K562 (cell line): Measurements from ENCODE around the gene BBC3. TPM values are rescaled to one million over a fixed set of nuclear protein-coding genes. Genes with fewer than 3 reads are reported as not detected.

Experiments used
- ATF7 ChIP-seq: fragments of 450-650 bp; IDR thresholded peaks from 2 replicates; pipeline ENCODE4 v1.7.1; 2014; ENCODE audit warnings: mild to moderate bottlenecking, moderate library complexity
- CAMTA2 ChIP-seq: fragments of 250-450 bp; sonication (Bioruptor Pico); conservative IDR thresholded peaks from 2 replicates; pipeline ENCODE4 v1.5.1; 2022
- CHD4 ChIP-seq: fragments of 200-600 bp; sonication (generic); IDR thresholded peaks from 3 replicates; pipeline ENCODE4 v1.6.1; 2012; ENCODE audit warnings: low read depth, mild to moderate bottlenecking, mixed read lengths, low read length, inconsistent platforms; ENCODE audit not compliant: insufficient read depth, insufficient replicate concordance, poor library complexity, severe bottlenecking
- DEAF1 ChIP-seq: fragments of 450-650 bp; formaldehyde crosslinking; IDR thresholded peaks from 2 replicates; pipeline ENCODE4 v1.4.0; 2020; ENCODE audit warnings: mild to moderate bottlenecking, moderate library complexity
- MAFG ChIP-seq: fragments of 450-650 bp; conservative IDR thresholded peaks from 2 replicates; pipeline ENCODE4 v1.6.1; 2016; ENCODE audit warnings: missing genetic modification characterization, missing compliant biosample characterization
- MECOM ChIP-seq: fragments of 250-450 bp; sonication (Bioruptor Pico); IDR thresholded peaks from 2 replicates; pipeline ENCODE4 v1.8.0; 2022; ENCODE audit warnings: inconsistent platforms
- MEF2A ChIP-seq: IDR thresholded peaks from 2 replicates; pipeline ENCODE4 v1.6.1; 2011; ENCODE audit warnings: low read depth, mild to moderate bottlenecking, low read length, moderate library complexity; ENCODE audit not compliant: control insufficient read depth
- MXD1 ChIP-seq: fragments of 250-450 bp; sonication (Bioruptor Pico); IDR thresholded peaks from 2 replicates; pipeline ENCODE4 v1.8.0; 2021; ENCODE audit warnings: borderline replicate concordance, mild to moderate bottlenecking, moderate library complexity; ENCODE audit not compliant: poor library complexity, severe bottlenecking
- NFE2 ChIP-seq: IDR thresholded peaks from 2 replicates; pipeline ENCODE4 v1.6.1; 2014; ENCODE audit warnings: antibody characterized with exemption, low read depth
- NR2F6 ChIP-seq: fragments of 450-650 bp; formaldehyde crosslinking; IDR thresholded peaks from 2 replicates; pipeline ENCODE4 v1.4.0; 2020; ENCODE audit warnings: mild to moderate bottlenecking
- POLR2H ChIP-seq: IDR thresholded peaks from 2 replicates; pipeline ENCODE4 v1.6.1; 2016; ENCODE audit warnings: missing genetic modification characterization, low read depth, mild to moderate bottlenecking, control low read depth, missing compliant biosample characterization, moderate library complexity
- RBBP5 ChIP-seq: fragments of 200-600 bp; sonication (generic); IDR thresholded peaks from 2 replicates; pipeline ENCODE4 v1.6.1; 2012; ENCODE audit warnings: borderline replicate concordance, mild to moderate bottlenecking, low read length, control low read depth, inconsistent platforms; ENCODE audit not compliant: insufficient read depth, poor library complexity, severe bottlenecking
- RBM14 ChIP-seq: fragments of 200-400 bp; formaldehyde crosslinking; IDR thresholded peaks from 2 replicates; pipeline ENCODE4 v1.6.1; 2018; ENCODE audit warnings: low read depth, mild to moderate bottlenecking, low read length, moderate library complexity, borderline replicate concordance; ENCODE audit not compliant: insufficient read depth
- SETDB1 ChIP-seq: IDR thresholded peaks from one replicate; pipeline ENCODE4 v1.6.1; 2012; ENCODE audit warnings: low read length, control low read depth, inconsistent platforms
- SREBF2 ChIP-seq: sonication (generic); formaldehyde crosslinking; IDR thresholded peaks from 2 replicates; pipeline ENCODE4 v1.4.0; 2020; ENCODE audit warnings: mild to moderate bottlenecking, missing genetic modification reagents
- TCF7 ChIP-seq: sonication (generic); IDR thresholded peaks from 2 replicates; pipeline ENCODE4 v1.6.1; 2016; ENCODE audit warnings: antibody characterized with exemption, borderline replicate concordance
- U2AF1 ChIP-seq: fragments of 200-400 bp; formaldehyde crosslinking; optimal IDR thresholded peaks from 2 replicates; pipeline ENCODE3; 2017; ENCODE audit warnings: mild to moderate bottlenecking, low read depth, low read length, moderate library complexity
- ZNF121 ChIP-seq: sonication (generic); formaldehyde crosslinking; conservative IDR thresholded peaks from 2 replicates; pipeline ENCODE4 v1.8.0; 2022; ENCODE audit warnings: missing genetic modification reagents
- ZNF146 ChIP-seq: IDR thresholded peaks from one replicate; pipeline ENCODE4 v1.6.1; 2018; ENCODE audit warnings: missing compliant biosample characterization; ENCODE audit not compliant: unreplicated experiment
- ZNF586 ChIP-seq: fragments of 450-650 bp; formaldehyde crosslinking; conservative IDR thresholded peaks from 2 replicates; pipeline ENCODE4 v1.4.0; 2020; ENCODE audit warnings: mild to moderate bottlenecking, moderate library complexity
- ZNF76 ChIP-seq: fragments of 250-450 bp; sonication (Bioruptor Pico); IDR thresholded peaks from 2 replicates; pipeline ENCODE4 v1.4.0; 2020; ENCODE audit warnings: mild to moderate bottlenecking, moderate library complexity, borderline replicate concordance
- ZSCAN32 ChIP-seq: fragments of 450-650 bp; formaldehyde crosslinking; IDR thresholded peaks from 2 replicates; pipeline ENCODE4 v1.4.0; 2020; ENCODE audit warnings: mild to moderate bottlenecking, moderate library complexity
- polyA plus RNA-seq, 8 experiments: library from polyadenylated mRNA; depleted of rRNA in 4 of 8; stranded (reverse) in 5 of 8; unstranded in 3 of 8; fragments of >200 nt; fragmentation: Nextera tagmentation in 2 of 8; fragmentation: Illumina TruSeq in 1 of 8; extraction: Ambion mirVana in 2 of 8; extraction: Trizol in 1 of 8; gene quantifications; 2 replicates each; pipeline versions ENCODE4 v1.2.1 to v1.2.3, GENCODE V29; 2011 to 2014; ENCODE audit warnings: inconsistent platforms in 1 of 8, missing spikeins in 1 of 8
- total RNA-seq, 7 experiments: library from RNA; depleted of rRNA in 6 of 7; stranded (reverse); fragments of >200 nt in 6 of 7; fragmentation: Illumina TruSeq in 2 of 7; extraction: Trizol in 2 of 7; gene quantifications; 2 replicates each; pipeline versions ENCODE4 v1.2.1 to v1.2.3, GENCODE V29; 2011 to 2021; ENCODE audit warnings: low replicate concordance in 1 of 7

The BBC3 gene
- total and polyA plus RNA-seq, 9 of the 15 experiments (the other 6 are each of a cell fraction or from before 2014, with no cell fraction given): 0.15 to 30.7 (median 4.8) TPM

GRCh38 chr19:47190167-47190727 lies 40.8 kb downstream of the BBC3 start (continued):
- TF ChIP-seq MXD1 (CRISPR knock-in tag) (no peak), NFE2 (peak; percentile 42; the same call in 1 of the 2 replicates), CAMTA2 (CRISPR knock-in tag) (no peak), NR2F6 (CRISPR knock-in tag) (no peak), SREBF2 (CRISPR knock-in tag) (no peak), TCF7 (no peak), U2AF1 (no peak), ZNF76 (CRISPR knock-in tag) (no peak), CHD4 (no peak), ZNF121 (no peak), POLR2H (tag) (no peak), DEAF1 (CRISPR knock-in tag) (no peak), ZSCAN32 (CRISPR knock-in tag) (no peak), MECOM (no peak), RBM14 (no peak), ZNF146 (CRISPR knock-in tag) (no peak), SETDB1 (no peak), RBBP5 (no peak), MEF2A (no peak), MAFG (tag) (peak; percentile 79), ZNF586 (CRISPR knock-in tag) (no peak), ATF7 (no peak)
